Adrenal gland (tissue), 12 donors: ENCODE data around the gene RIPK3. TPM values are rescaled to one million over a fixed set of nuclear protein-coding genes. Genes with fewer than 3 reads are reported as not detected.

Source experiments
- DNase-seq, 7 donors: peaks; one replicate each; pipeline ENCODE4 v3.0.0-alpha.2; 2019 to 2020
- H3K27ac ChIP-seq, 5 donors: fragments of 200-600 bp; sonication (generic) in 4 of 5; 1 replicate in 3 of 5; 2 replicates in 2 of 5; pipeline versions ENCODE4 v1.5.1 to v1.8.0; 2016 to 2020; ENCODE audit warnings: mild to moderate bottlenecking in 1 of 5
- H3K27me3 ChIP-seq: fragments of 200-600 bp; 2 replicates; pipeline ENCODE4 v1.8.0; 2021
- H3K36me3 ChIP-seq, 2 donors: fragments of 200-600 bp; replicated peaks in 1 of 2; 1 replicate in 1 of 2; 2 replicates in 1 of 2; pipeline versions ENCODE4 v1.5.1 to v1.8.0; 2018 to 2022
- H3K4me1 ChIP-seq, 2 donors: fragments of 200-600 bp; replicated peaks in 1 of 2; 1 replicate in 1 of 2; 2 replicates in 1 of 2; pipeline versions ENCODE4 v1.5.1 to v1.8.0; 2018 to 2021
- H3K4me3 ChIP-seq, 4 donors: fragments of 200-600 bp; sonication (generic) in 3 of 4; one replicate each; pipeline ENCODE4 v1.5.1; 2016 to 2018
- H3K9me3 ChIP-seq, 3 donors: fragments of 200-600 bp; sonication (generic) in 1 of 3; replicated peaks in 1 of 3; 1 replicate in 2 of 3; 2 replicates in 1 of 3; pipeline versions ENCODE4 v1.5.1 to v1.8.0; 2016 to 2021
- POLR2A ChIP-seq, 2 donors: fragments of 450-650 bp; IDR thresholded peaks; one replicate each; pipeline ENCODE4 v1.6.1; 2017; ENCODE audit warnings: antibody characterized with exemption in 2 of 2, mild to moderate bottlenecking in 2 of 2, moderate library complexity in 1 of 2
- WGBS, 4 donors: extraction: QIAGEN DNeasy Blood & Tissue Kit in 2 of 4; methylation state at CpG; one replicate each; pipeline versions ENCODE4 v1.1.5 to v1.1.7; 2013 to 2017; 5-methylcytosine and 5-hydroxymethylcytosine counted together
- intact Hi-C, 2 donors: fragments of 100-400 bp; cut with DNase I; formaldehyde crosslinking; loops; one replicate each; pipeline versions ENCODE4 v1.14.1 to v1.15.0; 2022 to 2023
- polyA plus RNA-seq, 3 donors: library from polyadenylated mRNA; stranded (reverse); fragments of 200-250 nt in 2 of 3; fragments of 350-450 nt in 1 of 3; fragmentation: Illumina TruSeq in 1 of 3; extraction: RNeasy Lipid Tissue Mini Kit (QIAGEN cat#74804) in 1 of 3; gene quantifications; one replicate each; pipeline ENCODE4 v1.2.3, GENCODE V29; 2013 to 2014
- total RNA-seq, 9 donors: library from RNA; depleted of rRNA in 4 of 9; stranded (reverse); fragments of >200 nt in 4 of 9; fragments of 120-200 nt in 1 of 9; fragmentation: NEBNext Ultra II Directional in 1 of 9; extraction: Animal tissue kit (Norgen Biotek cat#: 25700) in 1 of 9; gene quantifications; one replicate each; pipeline versions ENCODE4 v1.1.0 to v1.2.4, GENCODE V29; 2013 to 2023
- TF ChIP-seq, protein P1 (sequence below), 6 experiments: fragments of 450-650 bp in 4 of 6; fragments of 200-600 bp in 2 of 6; sonication (generic) in 1 of 6; IDR thresholded peaks; 1 replicate in 5 of 6; 2 replicates in 1 of 6; pipeline versions ENCODE4 v1.5.1 to v1.8.0; 2016 to 2021; ENCODE audit warnings: antibody characterized with exemption in 6 of 6, mild to moderate bottlenecking in 2 of 6, moderate library complexity in 1 of 6
- donor health status: healthy with polysubstance abuse.
- donor health status: Bipolar disorder and iron deficiency.
- donor health status: DM: yes; HTN: yes; CAD: no.
- donor health status: DM: no; HTN: no; CAD: no.
- donor health status: DM: no; HTN: no; CAD: no.
- donor health status: DM: yes; HTN: yes; CAD: no.

RIPK3 gene
- total and polyA plus RNA-seq, 12 donors: 0.50 to 10.4 (median 3.8) TPM

DNA sequence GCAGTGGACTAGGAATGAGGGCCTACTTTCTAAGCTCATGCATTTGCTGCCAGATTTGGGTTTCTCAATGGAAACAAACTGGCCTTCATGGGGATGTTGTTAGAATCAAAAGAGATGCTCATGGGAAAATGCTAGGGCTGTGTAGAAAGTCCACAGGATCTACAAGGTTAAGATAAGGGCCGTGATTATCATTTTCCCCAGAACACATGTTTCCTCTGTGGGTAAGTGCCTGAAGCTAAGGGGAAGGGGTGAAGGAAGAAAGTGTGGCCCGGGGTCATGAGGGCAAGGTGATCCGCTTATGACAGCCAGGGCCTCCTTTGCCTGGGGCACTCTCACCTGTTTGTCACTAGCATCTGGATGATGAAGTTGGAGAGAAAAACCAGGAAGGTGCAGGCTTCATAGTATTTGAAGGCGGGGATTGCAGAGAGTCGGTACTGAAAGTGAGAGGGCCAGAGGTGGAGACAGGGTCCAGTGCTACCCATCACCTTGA lies 14.7 kb downstream of the RIPK3 start:
- intact Hi-C loops: no loop called here
- Histone ChIP-seq H3K27me3 (no peaks in the 10 kb centered on the region), H3K4me3 (no peak overlapping the region), H3K9me3 (no peaks in the 10 kb centered on the region), H3K4me1 (no peaks in the 10 kb centered on the region), H3K27ac (no peak overlapping the region), H3K36me3 (no peaks in the 10 kb centered on the region)
- no peak for DNase-seq
- TF ChIP-seq, protein P1, sequence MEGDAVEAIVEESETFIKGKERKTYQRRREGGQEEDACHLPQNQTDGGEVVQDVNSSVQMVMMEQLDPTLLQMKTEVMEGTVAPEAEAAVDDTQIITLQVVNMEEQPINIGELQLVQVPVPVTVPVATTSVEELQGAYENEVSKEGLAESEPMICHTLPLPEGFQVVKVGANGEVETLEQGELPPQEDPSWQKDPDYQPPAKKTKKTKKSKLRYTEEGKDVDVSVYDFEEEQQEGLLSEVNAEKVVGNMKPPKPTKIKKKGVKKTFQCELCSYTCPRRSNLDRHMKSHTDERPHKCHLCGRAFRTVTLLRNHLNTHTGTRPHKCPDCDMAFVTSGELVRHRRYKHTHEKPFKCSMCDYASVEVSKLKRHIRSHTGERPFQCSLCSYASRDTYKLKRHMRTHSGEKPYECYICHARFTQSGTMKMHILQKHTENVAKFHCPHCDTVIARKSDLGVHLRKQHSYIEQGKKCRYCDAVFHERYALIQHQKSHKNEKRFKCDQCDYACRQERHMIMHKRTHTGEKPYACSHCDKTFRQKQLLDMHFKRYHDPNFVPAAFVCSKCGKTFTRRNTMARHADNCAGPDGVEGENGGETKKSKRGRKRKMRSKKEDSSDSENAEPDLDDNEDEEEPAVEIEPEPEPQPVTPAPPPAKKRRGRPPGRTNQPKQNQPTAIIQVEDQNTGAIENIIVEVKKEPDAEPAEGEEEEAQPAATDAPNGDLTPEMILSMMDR (IDR thresholded peaks at IDR 0.05): no peak
- WGBS, 4 donors: 66 to 85% (median 80%) methylated on average over 5 of the region's 5 CpGs

DNA sequence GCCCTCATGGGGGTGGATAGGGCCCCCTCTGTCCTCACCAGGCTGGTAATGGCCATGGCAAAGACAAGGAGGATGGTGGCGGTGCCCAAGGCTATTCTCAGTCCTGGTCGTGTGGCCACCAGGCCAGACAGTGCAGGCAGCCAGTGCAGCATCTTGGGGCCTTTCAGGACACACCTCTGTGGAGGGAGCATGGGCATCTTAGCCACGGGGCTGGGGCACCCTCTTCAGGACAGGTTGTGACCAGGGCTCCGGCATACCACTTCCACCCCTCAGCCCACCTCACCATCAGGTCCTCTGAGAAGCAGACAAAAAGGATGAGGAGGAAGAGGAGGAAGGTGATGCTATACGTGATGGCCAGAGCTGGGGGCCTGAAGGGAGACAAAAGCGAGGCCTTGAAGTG lies 15.8 kb downstream of the RIPK3 start:
- no peak overlapping the region for H3K4me3 ChIP-seq
- TF ChIP-seq POLR2A (IDR thresholded peaks at IDR 0.05): no peak
- TF ChIP-seq, protein P1 (IDR thresholded peaks at IDR 0.05): no peak
- H3K9me3 ChIP-seq: no peaks in the 10 kb centered on the region
- DNase-seq: no peak
- H3K36me3 ChIP-seq: no peaks in the 10 kb centered on the region
- 67 to 84% (median 74%) methylated on average over 4 to 6 of the region's 6 CpGs for WGBS, 4 donors
- intact Hi-C loops: no loop called here
- H3K27ac ChIP-seq: no peak overlapping the region
- H3K27me3 ChIP-seq: no peaks in the 10 kb centered on the region
- no peaks in the 10 kb centered on the region for H3K4me1 ChIP-seq

DNA sequence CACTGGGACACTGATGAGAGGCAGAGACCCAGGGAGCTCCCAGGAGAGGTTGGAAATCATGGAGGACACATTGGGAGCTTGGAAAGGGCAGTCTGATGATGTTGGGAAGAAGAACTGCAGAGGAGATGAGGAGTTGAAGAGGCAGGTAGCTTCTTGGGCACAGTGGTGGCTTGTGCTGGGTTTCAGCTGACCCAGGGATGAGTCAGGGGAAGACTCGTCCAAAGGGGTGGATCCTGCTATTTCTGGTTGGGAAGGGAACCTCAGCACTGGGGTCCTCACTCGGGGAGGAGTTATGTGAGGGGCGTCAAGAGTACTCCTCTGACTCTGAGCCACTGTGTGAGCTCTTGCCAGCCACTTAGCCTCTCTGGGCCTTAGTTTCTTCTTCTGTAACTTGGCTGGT lies 16.4 kb downstream of the RIPK3 start:
- DNase-seq: no peak
- Histone ChIP-seq H3K9me3 (no peaks in the 10 kb centered on the region), H3K27ac (no peak overlapping the region), H3K36me3 (no peaks in the 10 kb centered on the region), H3K4me3 (no peak overlapping the region), H3K27me3 (no peaks in the 10 kb centered on the region), H3K4me1 (no peaks in the 10 kb centered on the region)
- intact Hi-C loops: no loop called here
- TF ChIP-seq, protein P1 (IDR thresholded peaks at IDR 0.05): no peak
- TF ChIP-seq POLR2A (IDR thresholded peaks at IDR 0.05): no peak
- WGBS, 4 donors: 58 to 68% (median 61%) methylated on average over 2 to 3 of the region's 3 CpGs

DNA sequence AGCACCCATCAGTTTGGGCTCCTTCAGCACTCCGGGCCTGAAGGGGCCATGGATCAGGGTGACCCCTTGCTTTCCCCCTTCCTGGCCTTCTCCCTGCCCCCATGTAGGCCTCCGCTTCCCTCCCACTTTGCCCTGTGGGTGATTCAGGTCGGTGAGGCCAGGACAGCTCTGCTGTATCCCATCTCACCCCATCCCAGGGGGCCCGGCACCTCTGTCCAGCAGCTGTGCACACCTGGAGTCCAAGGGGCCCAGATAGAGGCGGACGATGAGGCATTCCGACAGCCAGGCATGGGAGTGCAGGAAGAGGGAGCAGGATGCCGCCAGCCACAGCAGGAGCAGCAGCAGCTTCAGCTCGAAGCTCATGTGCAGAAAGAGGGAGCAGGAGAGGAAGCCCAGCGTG lies 17.1 kb downstream of the RIPK3 start:
- no peak for DNase-seq
- Histone ChIP-seq H3K36me3 (no peaks in the 10 kb centered on the region), H3K4me3 (no peak overlapping the region), H3K27ac (no peak overlapping the region), H3K9me3 (no peaks in the 10 kb centered on the region), H3K27me3 (no peaks in the 10 kb centered on the region), H3K4me1 (peaks cover 0 to 6% of the 10 kb centered on the region in 2 donors)
- 84 to 92% (median 85%) methylated on average over 7 to 10 of the region's 10 CpGs for WGBS, 4 donors
- no peak for TF ChIP-seq POLR2A (IDR thresholded peaks at IDR 0.05)
- TF ChIP-seq, protein P1 (IDR thresholded peaks at IDR 0.05): no peak
- intact Hi-C loops: no loop called here
